Psoas muscle (tissue), 8 donors: Measurements from ENCODE around the gene NEAT1. TPM values are rescaled to one million over a fixed set of nuclear protein-coding genes. Genes with fewer than 3 reads are reported as not detected.

Source experiments
- ATAC-seq, 4 donors: fragments of 200-7000 bp; cut with Tn5 transposase; one replicate each; pipeline ENCODE4 v1.9.1; 2020; ENCODE audit warnings: moderate library complexity in 3 of 4, mild to moderate bottlenecking in 2 of 4
- DNase-seq, 2 donors: peaks; one replicate each; pipeline ENCODE4 v3.0.0-alpha.2; 2020
- H3K27ac ChIP-seq: fragments of 200-600 bp; one replicate; pipeline ENCODE4 v1.8.0; 2022
- H3K27me3 ChIP-seq, 3 donors: fragments of 200-600 bp in 1 of 3; one replicate each; pipeline versions ENCODE4 v1.6.1 to v1.8.0; 2013 to 2022; ENCODE audit warnings: low read length in 2 of 3, mild to moderate bottlenecking in 2 of 3, moderate library complexity in 1 of 3; ENCODE audit not compliant: insufficient read depth in 3 of 3
- H3K36me3 ChIP-seq, 2 donors: fragments of 200-600 bp in 1 of 2; one replicate each; pipeline versions ENCODE4 v1.6.1 to v1.8.0; 2013 to 2022; ENCODE audit warnings: low read depth in 1 of 2, mild to moderate bottlenecking in 1 of 2, moderate library complexity in 1 of 2; ENCODE audit not compliant: insufficient read depth in 1 of 2
- H3K4me1 ChIP-seq: fragments of 200-600 bp; one replicate; pipeline ENCODE4 v1.8.0; 2022
- H3K4me3 ChIP-seq: fragments of 200-600 bp; one replicate; pipeline ENCODE4 v1.8.0; 2022; ENCODE audit warnings: mild to moderate bottlenecking
- H3K9me3 ChIP-seq: fragments of 200-600 bp; one replicate; pipeline ENCODE4 v1.8.0; 2022
- CTCF ChIP-seq: fragments of 200-600 bp; IDR thresholded peaks from one replicate; pipeline ENCODE4 v1.8.0; 2022; ENCODE audit warnings: antibody characterized with exemption
- WGBS, 3 donors: extraction: QIAGEN DNeasy Blood & Tissue Kit; methylation state at CpG; one replicate each; pipeline versions ENCODE4 v1.1.6 to v1.1.7; 2013; 5-methylcytosine and 5-hydroxymethylcytosine counted together
- intact Hi-C, 2 donors: fragments of 100-400 bp; cut with DNase I; formaldehyde crosslinking; loops; one replicate each; pipeline versions ENCODE4 v1.11.0 to v1.14.2; 2022
- polyA plus RNA-seq, 3 donors: library from polyadenylated mRNA; stranded (reverse); fragments of 200-250 nt; gene quantifications; one replicate each; pipeline ENCODE4 v1.2.3, GENCODE V29; 2013
- total RNA-seq, 4 donors: library from RNA; stranded (reverse); fragmentation: NEBNext Ultra II Directional in 2 of 4; extraction: Animal tissue kit (Norgen Biotek cat#: 25700) in 2 of 4; gene quantifications; one replicate each; pipeline versions ENCODE4 v1.2.1 to v1.2.4, GENCODE V29; 2021 to 2023
- donor health status: healthy with polysubstance abuse.
- donor health status: DM: no; HTN: no; CAD: no; lungs with moderate emphysema.
- donor health status: Bipolar disorder and iron deficiency.
- donor health status: healthy.
- donor health status: DM: yes; HTN: yes; CAD: no.
- donor health status: DM: no; HTN: no; CAD: no.
- donor health status: DM: no; HTN: no; CAD: no.
- donor health status: DM: yes; HTN: yes; CAD: no.

NEAT1 gene
- total and polyA plus RNA-seq, 7 donors, result 474 to 1,759 (median 716) TPM

GRCh38 chr11:65392186-65392829, 30.3 kb upstream of the NEAT1 start:
- 82 to 88% (median 84%) methylated on average over 13 of the region's 13 CpGs for WGBS, 3 donors
- no peak for DNase-seq
- intact Hi-C loops, result no loop called here
- no peak for TF ChIP-seq CTCF
- Histone ChIP-seq H3K27me3 (no peaks in the 10 kb centered on the region), H3K4me3 (no peak overlapping the region), H3K36me3 (peaks cover 2 to 70% of the 10 kb centered on the region in 2 donors), H3K27ac (no peak overlapping the region), H3K4me1 (peaks cover 35% of the 10 kb centered on the region), H3K9me3 (no peaks in the 10 kb centered on the region)
- ATAC-seq, result no peak

GRCh38 chr11:65392899-65393298, 29.7 kb upstream of the NEAT1 start:
- WGBS, 3 donors, result 83 to 90% (median 89%) methylated on average over 5 of the region's 5 CpGs
- Histone ChIP-seq H3K27ac (no peak overlapping the region), H3K36me3 (peaks cover 2 to 72% of the 10 kb centered on the region in 2 donors), H3K9me3 (no peaks in the 10 kb centered on the region), H3K4me3 (no peak overlapping the region), H3K4me1 (peaks cover 29% of the 10 kb centered on the region), H3K27me3 (no peaks in the 10 kb centered on the region)
- TF ChIP-seq CTCF, result no peak
- ATAC-seq (no peak), DNase-seq (no peak)
- intact Hi-C loops, result no loop called here

- no peak for TF ChIP-seq CTCF
- Histone ChIP-seq H3K36me3 (peaks cover 2 to 72% of the 10 kb centered on the region in 2 donors), H3K4me3 (no peak overlapping the region), H3K27me3 (no peaks in the 10 kb centered on the region), H3K9me3 (no peaks in the 10 kb centered on the region), H3K27ac (no peak overlapping the region), H3K4me1 (peaks cover 22% of the 10 kb centered on the region)
- DNase-seq (no peak), ATAC-seq (no peak)
- intact Hi-C loops, result no loop called here
- WGBS, 3 donors, result 85 to 96% (median 86%) methylated on average over 15 to 17 of the region's 17 CpGs
Measured at GRCh38 chr11:65393513-65394079, 29.0 kb upstream of the NEAT1 start.

GRCh38 chr11:65394125-65394536, 28.5 kb upstream of the NEAT1 start:
- Histone ChIP-seq H3K4me1 (peaks cover 17% of the 10 kb centered on the region), H3K27me3 (no peaks in the 10 kb centered on the region), H3K36me3 (peaks cover 2 to 72% of the 10 kb centered on the region in 2 donors), H3K4me3 (no peak overlapping the region), H3K9me3 (no peaks in the 10 kb centered on the region), H3K27ac (no peak overlapping the region)
- intact Hi-C loops, result no loop called here
- DNase-seq (no peak), ATAC-seq (no peak)
- no peak for TF ChIP-seq CTCF
- 96% methylated on average over 19 to 20 of the region's 20 CpGs for WGBS, 3 donors
